PC-9 (cell line): Measurements from ENCODE around the gene ITGA4. TPM values are rescaled to one million over a fixed set of nuclear protein-coding genes. Genes with fewer than 3 reads are reported as not detected.

Source experiments
- BruUV-seq: library from RNA; stranded (reverse); fragments of 400-500 nt; replicated peaks from 2 replicates; lab custom pipeline; 2021; lab: Mats Ljungman, UMichigan
- CTCF ChIA-PET: fragments of 300-600 bp; sonication (Branson Sonifier 250); formaldehyde crosslinking; loops from one replicate; lab custom pipeline; 2022; ENCODE audit warnings: antibody characterized with exemption; lab: Charles Lee
- POLR2A ChIA-PET: fragments of 300-600 bp; sonication (Branson Sonifier 250); formaldehyde crosslinking; loops from one replicate; lab custom pipeline; 2022; ENCODE audit warnings: antibody characterized with exemption; ENCODE audit not compliant: unreplicated experiment; lab: Charles Lee
- DNase-seq, 2 experiments: peaks; one replicate each; pipeline versions ENCODE4 v3.0.0 to v3.0.0-alpha.2; 2015 to 2022; ENCODE audit warnings: mixed read lengths in 1 of 2
- H2AFZ ChIP-seq: fragments of 200-600 bp; sonication (generic); 2 replicates; pipeline ENCODE4 v1.8.1; 2017; ENCODE audit warnings: antibody characterized with exemption
- H3F3A ChIP-seq: fragments of 200-600 bp; sonication (generic); 2 replicates; pipeline ENCODE4 v1.8.1; 2017; ENCODE audit warnings: antibody characterized with exemption, mild to moderate bottlenecking, low read depth; ENCODE audit not compliant: insufficient read depth
- H3K27ac ChIP-seq: fragments of 200-600 bp; sonication (generic); 2 replicates; pipeline ENCODE4 v1.6.1; 2016; ENCODE audit warnings: mixed run types
- H3K27me3 ChIP-seq: fragments of 200-600 bp; sonication (generic); 2 replicates; pipeline ENCODE4 v1.6.1; 2016; ENCODE audit warnings: low read depth, mixed run types; ENCODE audit not compliant: insufficient read depth
- H3K36me3 ChIP-seq: fragments of 200-600 bp; sonication (generic); 2 replicates; pipeline ENCODE4 v1.6.1; 2016; ENCODE audit warnings: low read depth, mixed run types
- H3K4me1 ChIP-seq: fragments of 200-600 bp; sonication (generic); replicated peaks from 2 replicates; pipeline ENCODE4 v1.6.1; 2016; ENCODE audit warnings: mixed run types; ENCODE audit not compliant: insufficient read depth
- H3K4me2 ChIP-seq: fragments of 200-600 bp; sonication (generic); 2 replicates; pipeline ENCODE4 v1.6.1; 2017; ENCODE audit warnings: mixed run types
- H3K4me3 ChIP-seq: fragments of 200-600 bp; sonication (generic); 2 replicates; pipeline ENCODE4 v1.6.1; 2016; ENCODE audit warnings: mixed run types
- H3K79me2 ChIP-seq: fragments of 200-600 bp; sonication (generic); 2 replicates; pipeline ENCODE4 v1.6.1; 2017; ENCODE audit warnings: low read depth, mixed run types
- H3K9me2 ChIP-seq: fragments of 200-600 bp; sonication (generic); 2 replicates; pipeline ENCODE4 v1.8.1; 2017; ENCODE audit warnings: mild to moderate bottlenecking; ENCODE audit not compliant: insufficient read depth
- H3K9me3 ChIP-seq: fragments of 200-600 bp; sonication (generic); 2 replicates; pipeline ENCODE4 v1.8.1; 2016; ENCODE audit warnings: low read depth; ENCODE audit not compliant: insufficient read depth
- H4K20me1 ChIP-seq: fragments of 200-600 bp; sonication (generic); 2 replicates; pipeline ENCODE4 v1.8.1; 2017; ENCODE audit not compliant: insufficient read depth
- CTCF ChIP-seq: fragments of 200-600 bp; sonication (generic); conservative IDR thresholded peaks from 2 replicates; pipeline ENCODE4 v1.6.1; 2017; ENCODE audit warnings: mixed run types, antibody characterized with exemption, mild to moderate bottlenecking, moderate library complexity
- EZH2 ChIP-seq: fragments of 200-600 bp; sonication (generic); IDR thresholded peaks from 2 replicates; pipeline ENCODE4 v1.8.0; 2017; ENCODE audit warnings: antibody characterized with exemption, low read depth
- intact Hi-C: fragments of 100-400 bp; cut with micrococcal nuclease; formaldehyde crosslinking; loops from one replicate; pipeline ENCODE4 v1.10.0; 2022; ENCODE audit not compliant: unreplicated experiment
- total RNA-seq: library from RNA; stranded (reverse); gene quantifications from 2 replicates; pipeline ENCODE4 v1.2.3, GENCODE V29; 2021

The ITGA4 gene
- total RNA-seq, 1 experiment from 2014 or later = 0.35 TPM

- Histone ChIP-seq H2AFZ (no peak overlapping the region; the same call in 1 of the 2 replicates), H3K4me2 (peak overlapping the region; percentile 17; the same call in 1 of the 2 replicates)
These were observed 496 bp upstream of the ITGA4 start for GRCh38 chr2:181456660-181457120.

GRCh38 chr2:181457741-181458425 lies 697 bp downstream of the ITGA4 start:
- intact Hi-C loops = no loop called here
- Histone ChIP-seq H3K9me3 (no peaks in the 10 kb centered on the region), H3K27ac (no peak overlapping the region), H3K4me3 (no peak overlapping the region), H3K27me3 (no peaks in the 10 kb centered on the region), H3K4me1 (no peaks in the 10 kb centered on the region), H3K9me2 (no peaks in the 10 kb centered on the region), H3K79me2 (no peaks in the 10 kb centered on the region), H2AFZ (no peak overlapping the region), H3K4me2 (no peak overlapping the region), H4K20me1 (no peaks in the 10 kb centered on the region), H3K36me3 (no peaks in the 10 kb centered on the region), H3F3A (no peaks in the 10 kb centered on the region)
- ChIA-PET POLR2A (no interaction called here), CTCF (no interaction called here)
- no peak for TF ChIP-seq CTCF
- TF ChIP-seq EZH2 = no peak
- BruUV-seq = no TSS peak
- no peak for DNase-seq

More at GRCh38 chr2:181456660-181457120, 496 bp upstream of the ITGA4 start:
- CTCF ChIA-PET = no interaction called here
- intact Hi-C loops = no loop called here
- TF ChIP-seq CTCF (no peak), EZH2 (no peak)
- H3K27me3 ChIP-seq = no peaks in the 10 kb centered on the region
- POLR2A ChIA-PET = no interaction called here
- no peak overlapping the region for H3K4me3 ChIP-seq
- H3K4me1 ChIP-seq = no peaks in the 10 kb centered on the region
- H3K9me3 ChIP-seq = no peaks in the 10 kb centered on the region
- H3F3A ChIP-seq = no peaks in the 10 kb centered on the region
- no peak overlapping the region for H3K27ac ChIP-seq
- no TSS peak for BruUV-seq
- H4K20me1 ChIP-seq = no peaks in the 10 kb centered on the region
- no peak for DNase-seq
- H3K36me3 ChIP-seq = no peaks in the 10 kb centered on the region
- no peaks in the 10 kb centered on the region for H3K79me2 ChIP-seq
- H3K9me2 ChIP-seq = no peaks in the 10 kb centered on the region

DNA sequence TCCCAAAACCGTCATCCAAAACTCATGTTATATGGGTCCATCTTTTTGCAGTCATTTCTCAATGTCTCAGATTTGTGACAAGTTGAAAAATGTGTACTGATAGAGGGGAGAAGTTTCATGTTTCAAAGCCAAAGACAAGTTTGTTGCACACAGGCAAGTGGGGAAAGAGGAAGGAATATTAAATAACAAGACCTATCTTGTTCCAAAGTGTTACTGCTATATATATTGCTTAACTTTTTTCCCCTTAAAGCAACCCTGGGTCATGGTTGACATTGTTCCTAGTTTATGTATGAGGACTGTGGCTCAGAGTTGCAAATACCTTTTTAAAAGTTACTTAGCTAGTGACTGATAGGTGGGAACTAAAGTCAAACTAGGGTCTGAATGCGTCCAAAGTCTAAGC lies 1.7 kb downstream of the ITGA4 start:
- CTCF ChIA-PET = no interaction called here
- intact Hi-C loops = no loop called here

More for the DNA sequence above, 1.7 kb downstream of the ITGA4 start:
- H4K20me1 ChIP-seq = no peaks in the 10 kb centered on the region
- no peak overlapping the region for H3K4me3 ChIP-seq
- TF ChIP-seq EZH2 (no peak), CTCF (no peak)
- DNase-seq = no peak
- no peaks in the 10 kb centered on the region for H3K4me1 ChIP-seq
- no peak overlapping the region for H3K4me2 ChIP-seq
- no peaks in the 10 kb centered on the region for H3K27me3 ChIP-seq
- H2AFZ ChIP-seq = no peak overlapping the region
- no peaks in the 10 kb centered on the region for H3K9me3 ChIP-seq
- no peaks in the 10 kb centered on the region for H3F3A ChIP-seq
- no peaks in the 10 kb centered on the region for H3K9me2 ChIP-seq
- no TSS peak for BruUV-seq
- no peak overlapping the region for H3K27ac ChIP-seq
- H3K79me2 ChIP-seq = no peaks in the 10 kb centered on the region
- H3K36me3 ChIP-seq = no peaks in the 10 kb centered on the region
- POLR2A ChIA-PET = no interaction called here
